ENCODE measurements around the gene IL3RA.
"Not testable (repeated sequence)": the region's sequence is repeated elsewhere in the genome, so short reads cannot be mapped to it uniquely, and the experiment has no call there.

IL3RA gene

DNA sequence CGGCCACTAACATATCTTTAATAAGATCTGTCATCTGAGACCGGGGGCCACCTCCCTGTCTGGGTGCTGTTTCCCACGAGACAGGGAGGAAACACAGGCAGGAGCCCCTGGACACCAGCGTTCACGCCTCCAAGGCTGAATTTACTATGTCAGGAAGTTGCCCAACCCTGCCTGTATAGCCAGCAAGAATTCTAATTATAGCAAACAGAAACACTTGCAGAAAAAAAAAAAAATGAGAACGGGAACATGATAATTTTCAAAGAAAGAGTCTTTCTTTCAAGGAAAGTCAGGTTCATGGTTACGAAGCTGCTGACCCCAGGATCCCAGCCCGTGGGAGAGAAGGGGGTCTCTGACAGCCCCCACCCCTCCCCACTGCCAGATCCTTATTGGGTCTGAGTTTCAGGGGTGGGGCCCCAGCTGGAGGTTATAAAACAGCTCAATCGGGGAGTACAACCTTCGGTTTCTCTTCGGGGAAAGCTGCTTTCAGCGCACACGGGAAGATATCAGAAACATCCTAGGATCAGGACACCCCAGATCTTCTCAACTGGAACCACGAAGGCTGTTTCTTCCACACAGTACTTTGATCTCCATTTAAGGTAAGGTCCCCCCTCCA, at the start of gene IL3RA:
Gene IL3RA, plus strand, starts transcription at position 455 of the 613 bp plus-strand sequence. CDS start 4,981 bp downstream, outside the sequence.
- DNase-seq (ENCODE audit: insufficient read length, low spot score) = no peak
- FAIRE-seq = no peak

DNA sequence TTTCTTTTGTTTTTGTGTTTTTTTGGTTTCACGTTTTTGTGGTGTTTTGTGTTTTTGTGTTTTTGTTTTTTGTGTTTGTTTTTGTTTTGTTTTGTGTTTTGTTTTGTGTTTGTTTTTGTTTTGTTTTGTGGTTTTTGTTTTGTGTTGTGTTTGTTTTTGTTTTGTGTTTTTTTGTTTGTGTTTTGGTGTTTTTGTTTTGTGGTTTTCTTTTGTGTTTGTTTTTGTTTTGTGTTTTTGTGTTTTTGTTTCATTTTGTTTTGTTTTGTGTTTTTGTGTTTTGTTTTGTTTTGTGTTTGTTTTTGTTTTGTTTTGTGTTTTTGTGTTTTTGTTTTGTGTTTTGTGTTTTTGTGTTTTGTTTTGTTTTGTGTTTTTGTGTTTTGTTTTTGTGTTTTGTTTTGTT, 47.0 kb upstream of the IL3RA start:
- FAIRE-seq (no peak), DNase-seq (ENCODE audit: insufficient read length, low spot score) (no peak)

DNA sequence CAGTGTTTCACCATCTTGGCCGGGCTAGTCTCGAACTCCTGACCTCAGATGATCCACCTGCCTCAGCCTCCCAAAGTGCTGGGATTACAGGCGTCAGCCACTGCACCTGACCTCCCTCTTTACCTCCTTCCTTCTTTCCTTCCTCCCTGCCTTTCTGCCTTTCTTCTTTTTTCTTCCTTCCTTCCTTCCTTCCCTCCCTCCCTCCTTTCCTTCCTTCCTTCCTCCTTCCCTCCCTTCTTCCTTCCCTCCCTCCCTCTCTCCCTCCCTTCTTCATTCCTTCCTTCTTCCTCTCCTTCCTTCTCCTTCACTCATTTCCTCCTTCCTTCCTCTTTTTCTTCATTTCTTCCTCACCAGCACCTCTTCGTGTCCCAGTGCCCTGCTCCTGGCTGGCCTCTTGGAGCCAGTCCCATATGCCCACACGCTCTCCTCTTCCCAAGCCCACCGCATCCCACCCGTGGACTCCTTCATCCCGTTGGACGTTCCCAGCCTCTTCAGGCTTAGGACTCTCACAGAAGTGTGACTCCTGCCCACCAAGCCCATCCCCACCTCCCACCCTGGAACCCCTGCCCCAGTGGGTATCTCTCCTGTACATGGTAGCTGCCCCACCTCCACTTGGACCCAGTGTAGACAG, 45.4 kb upstream of the IL3RA start:
- DNase-seq (ENCODE audit: insufficient read length, low spot score) (no peak), FAIRE-seq (no peak)

DNA sequence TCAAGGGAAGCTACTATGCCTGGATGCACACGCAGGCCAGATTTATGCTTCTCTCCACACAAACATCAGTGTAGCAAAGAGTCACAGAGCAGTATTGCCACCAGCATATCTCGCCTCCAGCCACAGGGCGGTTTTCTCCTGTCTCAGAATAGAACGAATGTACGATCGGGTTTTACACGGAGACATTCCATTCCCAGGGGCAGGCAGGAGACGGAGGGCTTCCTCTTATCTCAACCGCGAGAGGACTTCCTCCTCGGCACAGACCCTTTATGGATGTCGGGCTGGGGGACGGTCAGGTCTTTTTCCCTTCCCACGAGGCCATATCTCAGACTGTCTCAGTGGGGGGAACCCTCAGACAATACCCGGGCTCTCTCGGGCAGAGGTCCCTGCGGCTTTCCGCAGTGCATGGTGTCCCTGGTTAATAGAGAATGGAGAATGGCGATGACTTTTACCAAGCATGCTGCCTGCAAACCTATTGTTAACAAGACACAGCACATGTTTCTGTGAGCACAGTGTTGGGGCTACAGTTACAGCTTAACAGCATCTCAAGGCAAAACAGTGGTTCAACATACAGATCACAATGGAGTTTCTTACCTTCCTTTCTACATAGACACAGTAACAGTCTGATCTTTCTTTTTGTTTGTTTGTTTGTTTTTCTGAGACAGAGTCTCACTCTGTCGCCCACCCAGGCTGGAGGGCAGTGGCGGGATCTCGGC, 43.9 kb upstream of the IL3RA start:
- FAIRE-seq = no peak
- DNase-seq (ENCODE audit: insufficient read length, low spot score) = no peak

DNA sequence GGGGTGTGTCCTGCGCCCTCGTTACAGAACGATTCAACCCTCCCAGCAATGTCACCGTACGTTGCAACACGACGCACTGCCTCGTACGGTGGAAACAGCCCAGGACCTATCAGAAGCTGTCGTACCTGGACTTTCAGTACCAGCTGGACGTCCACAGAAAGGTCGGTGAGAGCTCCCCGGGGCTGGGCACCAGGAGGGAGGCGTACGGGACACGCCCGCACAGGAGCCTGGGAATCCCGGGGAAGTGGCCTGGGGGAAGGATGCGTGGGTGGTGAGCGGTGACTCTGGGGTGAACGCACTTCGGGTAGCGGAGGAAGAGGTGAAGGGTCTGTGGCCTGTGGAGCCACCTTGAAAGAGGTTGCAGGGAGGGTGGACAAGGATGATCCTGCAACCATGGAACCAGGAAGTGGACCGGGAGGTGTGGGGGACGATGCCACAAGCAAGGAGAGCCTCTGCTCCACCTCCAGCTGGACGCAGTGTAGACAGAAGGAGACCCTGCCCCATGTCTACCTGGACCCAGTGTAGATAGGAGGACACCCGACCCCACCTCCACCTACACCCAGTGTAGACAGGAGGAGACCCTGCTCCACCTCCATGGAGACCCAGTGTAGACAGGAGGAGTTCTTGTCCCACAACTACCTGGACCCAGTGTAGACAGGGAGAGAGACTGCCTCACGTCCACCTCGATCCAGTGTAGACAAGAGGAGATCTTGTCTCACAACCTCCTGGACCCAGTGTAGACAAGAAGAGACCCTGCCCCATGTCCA, 42.1 kb upstream of the IL3RA start:
- FAIRE-seq = no peak
- no peak for DNase-seq (ENCODE audit: insufficient read length, low spot score)

DNA sequence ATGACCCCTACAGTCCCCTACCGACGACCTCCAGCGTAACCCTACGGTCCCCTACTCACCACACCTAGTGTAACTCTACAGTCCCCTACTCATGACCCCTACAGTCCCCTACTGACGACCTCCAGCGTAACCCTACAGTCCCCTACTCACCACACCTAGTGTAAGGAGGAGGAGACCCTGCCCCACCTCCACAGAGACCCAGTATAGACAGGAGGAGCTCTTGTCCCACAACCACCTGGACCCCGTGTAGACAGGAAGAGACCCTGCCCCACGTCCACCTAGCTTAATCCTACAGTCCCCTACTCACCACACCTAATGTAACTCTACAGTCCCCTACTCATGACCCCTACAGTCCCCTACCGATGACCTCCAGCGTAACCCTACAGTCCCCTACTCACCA, 41.0 kb upstream of the IL3RA start:
- FAIRE-seq (no peak), DNase-seq (ENCODE audit: insufficient read length, low spot score) (no peak)

DNA sequence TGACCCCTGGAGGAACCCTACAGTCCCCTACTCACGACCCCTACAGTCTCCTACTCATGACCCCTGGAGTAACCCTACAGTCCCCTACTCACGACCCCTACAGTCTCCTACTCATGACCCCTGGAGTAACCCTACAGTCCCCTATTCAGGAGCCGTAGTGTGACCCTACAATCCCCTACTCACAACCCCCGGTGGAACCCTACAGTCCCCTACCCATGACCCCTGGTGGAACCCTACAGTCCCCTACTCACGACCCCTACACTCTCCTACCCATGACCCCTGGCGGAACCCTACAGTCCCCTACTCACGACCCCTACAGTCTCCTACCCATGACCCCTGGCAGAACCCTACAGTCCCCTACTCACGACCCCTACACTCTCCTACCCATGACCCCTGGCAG, 39.0 kb upstream of the IL3RA start:
- FAIRE-seq = not testable (repeated sequence)

DNA sequence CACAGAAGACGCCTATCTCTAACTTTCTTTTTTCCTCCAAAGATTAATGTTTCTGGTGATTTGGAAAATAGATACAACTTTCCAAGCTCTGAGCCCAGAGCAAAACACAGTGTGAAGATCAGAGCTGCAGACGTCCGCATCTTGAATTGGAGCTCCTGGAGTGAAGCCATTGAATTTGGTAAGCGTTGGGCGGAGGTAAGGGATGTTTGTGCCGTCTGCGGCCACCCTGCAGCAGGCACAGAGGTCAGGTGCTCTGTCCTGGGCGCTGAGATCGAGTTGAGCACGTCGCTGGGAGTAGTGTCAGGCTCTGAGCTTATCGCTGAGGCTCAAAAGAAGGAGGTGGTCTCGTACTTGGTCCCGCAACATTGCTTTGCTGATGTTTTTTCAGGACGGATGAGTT, 36.1 kb upstream of the IL3RA start:
- DNase-seq (ENCODE audit: insufficient read length, low spot score) (no peak), FAIRE-seq (no peak)

More for the DNA sequence above, 39.0 kb upstream of the IL3RA start:
- not testable (repeated sequence) for DNase-seq (ENCODE audit: insufficient read length, low spot score)

DNA sequence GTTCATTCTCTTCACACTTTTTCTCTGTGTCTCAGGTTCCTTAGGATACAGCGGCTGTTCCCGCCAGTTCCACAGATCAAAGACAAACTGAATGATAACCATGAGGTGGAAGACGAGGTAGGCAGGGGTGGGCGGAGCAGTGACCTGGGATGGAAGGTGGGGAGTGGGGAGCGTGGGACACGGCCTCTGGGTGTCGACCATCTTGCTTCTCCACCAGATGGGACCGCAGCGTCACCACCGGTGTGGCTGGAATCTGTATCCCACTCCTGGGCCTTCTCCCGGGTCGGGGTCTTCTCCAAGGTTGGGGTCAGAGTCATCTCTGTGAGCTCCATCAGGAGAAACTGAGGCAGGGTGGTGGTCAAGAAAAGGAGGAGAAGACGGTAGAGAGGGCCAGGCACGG, 31.2 kb upstream of the IL3RA start:
- no peak for FAIRE-seq
- no peak for DNase-seq (ENCODE audit: insufficient read length, low spot score)

DNA sequence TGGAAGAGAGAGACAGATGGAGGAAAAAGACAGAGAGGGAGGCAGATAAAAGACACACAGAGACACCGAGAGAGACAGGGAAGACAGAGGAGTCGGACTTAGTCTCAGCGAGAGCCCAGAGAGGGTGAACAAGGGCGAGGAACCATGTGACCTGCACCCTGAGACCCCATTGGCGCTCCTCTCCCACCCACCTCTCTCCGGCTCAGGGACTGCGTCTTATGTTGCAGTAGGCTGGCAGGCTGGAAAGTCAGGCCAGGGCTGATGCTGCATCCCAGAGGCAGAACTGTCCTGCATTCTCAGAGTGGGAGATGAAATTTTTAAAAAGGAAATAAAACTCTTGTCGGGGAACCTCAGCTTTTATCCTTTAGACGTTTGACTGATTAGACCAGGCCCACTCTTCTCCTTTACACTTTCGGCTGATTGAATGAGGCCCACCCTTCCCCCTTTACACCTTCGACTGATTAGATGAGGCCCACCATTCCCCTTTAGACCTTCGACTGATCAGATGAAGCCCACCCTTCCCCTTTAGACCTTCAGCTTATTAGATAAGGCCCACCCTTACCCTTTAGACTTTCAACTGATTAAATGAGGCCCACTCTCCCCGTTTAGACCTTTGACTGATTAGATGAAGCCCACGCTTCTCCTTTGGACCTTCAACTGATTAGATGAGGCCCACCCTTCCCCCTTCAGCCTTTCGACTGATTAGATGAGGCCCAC, 29.5 kb upstream of the IL3RA start:
- DNase-seq (ENCODE audit: insufficient read length, low spot score) = no peak
- FAIRE-seq = no peak

DNA sequence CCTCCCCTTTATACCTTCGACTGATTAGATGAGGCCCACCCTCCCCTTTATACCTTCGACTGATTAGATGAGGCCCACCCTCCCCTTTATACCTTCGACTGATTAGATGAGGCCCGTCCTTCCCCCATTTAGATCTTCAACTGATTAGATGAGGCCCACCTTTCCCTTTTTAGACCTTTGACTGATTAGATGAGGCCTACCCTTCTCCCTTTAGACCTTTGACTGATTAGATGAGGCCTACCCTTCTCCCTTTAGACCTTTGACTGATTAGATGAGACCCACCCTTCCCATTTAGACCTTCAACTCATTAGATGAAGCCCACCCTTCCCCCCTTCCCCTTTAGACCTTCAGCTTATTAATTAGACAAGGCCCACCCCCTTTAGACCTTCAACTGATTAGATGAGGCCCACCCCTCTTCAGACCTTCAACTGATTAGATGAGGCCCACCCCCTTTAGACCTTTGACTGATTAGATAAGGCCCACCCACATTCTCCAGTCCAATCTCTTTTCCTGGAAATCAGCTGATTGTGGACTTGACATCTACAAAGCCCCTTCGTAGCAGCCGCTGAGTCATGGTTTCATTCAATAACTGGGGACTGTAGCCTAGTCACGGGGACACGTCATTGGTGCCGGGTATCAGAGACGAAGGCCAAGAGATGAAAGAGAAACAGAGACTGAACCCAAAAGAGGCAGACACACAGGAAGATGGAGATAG, 28.8 kb upstream of the IL3RA start:
- no peak for FAIRE-seq

DNA sequence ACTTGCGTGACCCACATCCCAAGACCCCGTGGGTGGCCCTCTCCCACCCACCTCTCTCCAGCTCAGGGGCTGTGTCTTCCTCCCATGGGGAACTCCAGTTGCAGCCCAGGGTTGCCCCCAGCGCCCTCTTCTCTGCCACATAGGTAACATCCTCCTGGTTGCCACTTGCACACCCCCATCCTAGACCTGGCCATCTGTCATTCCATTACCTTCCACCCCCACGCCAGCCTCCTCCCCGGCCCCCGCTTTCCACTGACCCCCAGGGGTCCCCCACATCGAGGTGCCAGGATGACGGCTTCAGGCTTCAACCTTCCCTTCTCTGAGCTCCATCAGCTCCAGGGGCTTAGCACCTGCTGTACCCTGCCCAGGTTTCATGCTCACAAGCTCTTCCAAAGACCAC, 28.1 kb upstream of the IL3RA start:
- DNase-seq (ENCODE audit: insufficient read length, low spot score) (no peak), FAIRE-seq (no peak)

More for the DNA sequence above, 28.8 kb upstream of the IL3RA start:
- DNase-seq (ENCODE audit: insufficient read length, low spot score) = no peak

DNA sequence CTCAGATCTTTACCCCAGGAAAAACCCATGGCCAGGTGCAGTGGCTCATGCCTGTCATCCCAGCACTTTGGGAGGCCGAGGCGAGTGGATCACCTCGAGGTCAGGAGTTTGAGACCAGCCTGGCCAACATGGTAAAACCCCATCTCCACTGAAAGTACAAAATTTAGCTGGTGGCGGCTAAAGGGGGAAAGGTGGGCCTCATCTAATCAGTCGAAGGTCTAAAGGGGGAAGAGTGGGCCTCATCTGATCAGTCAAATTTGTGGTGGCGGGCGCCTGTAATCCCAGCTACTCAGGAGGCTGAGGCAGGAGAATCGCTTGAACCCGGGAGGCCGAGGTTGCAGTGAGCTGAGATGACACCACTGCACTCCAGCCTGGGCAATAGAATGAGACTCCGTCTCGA, 27.7 kb upstream of the IL3RA start:
- FAIRE-seq; DNase-seq (ENCODE audit: insufficient read length, low spot score): not testable (repeated sequence)

DNA sequence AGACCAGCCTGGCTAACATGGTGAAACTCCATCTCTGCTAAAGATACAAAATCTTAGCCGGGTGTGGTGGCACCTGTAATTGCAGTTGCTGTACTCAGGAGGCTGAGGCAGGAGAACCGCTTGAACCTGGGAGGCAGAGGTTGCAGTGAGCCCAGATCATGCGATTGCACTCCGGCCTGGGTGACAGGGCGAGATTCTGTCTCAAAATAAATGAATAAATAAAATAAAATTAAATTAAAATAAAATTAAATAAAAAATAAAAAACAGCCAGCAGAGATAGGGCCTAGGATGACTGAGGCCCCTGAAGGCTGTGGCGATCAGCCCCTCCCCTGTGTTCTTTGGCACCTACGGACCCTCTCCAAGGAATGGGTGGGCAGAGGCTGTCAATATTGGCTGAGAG, 22.8 kb upstream of the IL3RA start:
- DNase-seq (ENCODE audit: insufficient read length, low spot score) = no peak
- FAIRE-seq = no peak

DNA sequence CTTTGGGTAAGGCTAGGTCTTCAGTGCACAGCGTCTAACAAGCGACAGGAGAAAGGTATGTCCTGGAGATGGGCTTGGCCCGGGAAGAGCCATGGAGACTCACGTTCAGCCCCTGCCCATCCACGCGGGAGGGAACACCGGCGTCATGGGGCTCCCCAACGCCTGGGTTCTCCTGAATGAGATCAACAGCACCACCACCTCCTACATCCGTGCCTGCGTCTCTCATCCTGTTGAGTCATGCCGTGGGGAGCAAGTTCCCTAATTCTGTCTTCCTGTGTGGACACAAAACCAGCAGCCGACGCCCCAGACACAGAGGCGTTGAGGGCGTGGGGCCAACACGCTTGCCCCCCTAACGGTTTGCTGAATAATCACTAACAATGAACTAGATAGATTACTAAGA, 20.1 kb upstream of the IL3RA start:
- DNase-seq (ENCODE audit: insufficient read length, low spot score) (no peak), FAIRE-seq (no peak)

DNA sequence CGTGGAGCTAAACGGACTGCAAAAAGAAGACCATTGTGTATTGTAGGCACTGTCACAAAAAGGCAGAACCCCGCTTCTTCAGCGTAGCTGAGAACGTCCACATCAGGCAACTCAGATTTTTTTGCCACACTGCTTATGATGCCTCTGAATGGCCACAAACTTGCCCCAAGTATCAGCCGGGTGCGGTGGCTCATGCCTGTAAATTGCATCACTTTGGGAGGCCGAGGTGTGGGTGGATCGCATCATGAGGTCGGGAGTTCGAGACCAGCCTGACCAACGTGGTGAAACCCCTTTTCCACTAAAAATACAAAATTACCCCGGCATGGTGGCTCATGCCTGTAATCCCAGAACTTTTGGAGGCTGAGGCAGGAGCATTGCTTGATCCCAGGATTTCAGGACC, 14.9 kb upstream of the IL3RA start:
- no peak for FAIRE-seq
- no peak for DNase-seq (ENCODE audit: insufficient read length, low spot score)

DNA sequence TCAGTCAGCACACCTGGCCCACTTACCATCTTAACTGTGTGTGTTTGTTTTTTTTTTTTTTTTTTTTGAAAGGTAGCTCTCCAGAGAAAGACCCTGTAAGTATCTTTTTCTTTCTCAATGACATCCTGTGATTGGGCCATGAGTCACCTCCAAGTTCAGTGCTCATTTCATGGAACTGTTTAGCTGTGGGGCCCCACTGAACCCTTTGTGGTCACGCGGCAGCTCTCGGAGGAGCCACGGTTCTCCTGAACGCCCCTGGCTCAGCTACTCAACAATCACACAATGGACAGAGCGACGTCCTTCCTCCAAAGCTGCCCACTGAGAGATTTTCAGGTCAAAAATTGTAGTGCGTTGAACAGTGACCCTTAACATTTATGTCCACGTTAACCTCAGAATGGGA, 14.2 kb upstream of the IL3RA start:
- no peak for FAIRE-seq
- DNase-seq (ENCODE audit: insufficient read length, low spot score) = no peak

DNA sequence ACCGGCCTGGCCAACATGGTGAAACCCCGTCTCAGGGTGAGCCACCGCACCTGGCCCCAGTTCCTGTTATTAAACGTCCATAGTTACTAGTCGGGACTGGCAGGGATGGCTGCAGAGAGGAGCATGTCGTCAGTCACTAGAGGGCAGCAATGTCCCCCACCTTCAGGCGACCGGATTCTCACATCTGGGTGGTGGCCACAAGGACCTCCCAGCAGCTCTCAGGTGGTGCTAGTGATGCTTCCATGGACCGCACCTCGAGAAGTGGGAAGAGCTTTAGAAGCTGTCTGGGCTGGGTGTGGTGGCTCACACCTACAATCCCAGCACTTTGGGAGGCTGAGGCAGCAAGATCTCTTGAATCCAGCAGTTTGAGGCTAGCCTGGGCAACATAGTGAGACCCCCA, 13.3 kb upstream of the IL3RA start:
- DNase-seq (ENCODE audit: insufficient read length, low spot score) (no peak), FAIRE-seq (peak; percentile 33)

DNA sequence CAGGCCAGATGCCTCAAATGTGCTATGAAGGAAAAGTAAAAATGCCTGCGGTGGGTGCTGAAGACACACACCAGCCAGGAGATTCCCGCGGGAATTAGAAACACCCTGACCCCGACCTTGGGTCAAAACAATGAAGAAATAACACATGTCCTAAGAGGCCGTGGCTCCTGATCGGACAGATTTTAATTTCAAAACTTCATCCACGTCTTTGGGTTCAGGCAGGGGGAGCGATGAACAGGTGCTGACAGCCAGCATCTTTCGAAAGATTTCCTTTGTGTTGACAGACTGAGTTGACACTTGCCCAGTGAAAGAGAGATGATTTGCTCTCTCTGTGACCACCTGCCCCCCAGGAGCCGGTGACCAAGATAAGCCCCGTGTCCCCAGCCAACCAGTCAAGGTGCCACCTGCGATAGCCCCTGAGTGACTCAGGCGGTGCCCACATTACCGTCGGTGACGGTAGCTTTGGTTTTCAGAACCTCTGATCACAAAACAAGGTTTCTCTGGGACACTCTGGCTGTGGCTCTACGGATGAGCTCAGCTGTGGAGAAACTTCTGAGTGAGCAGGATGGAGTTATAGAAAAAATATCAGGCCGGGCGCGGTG, 11.0 kb upstream of the IL3RA start:
- peak; percentile 44 for FAIRE-seq
- DNase-seq (ENCODE audit: insufficient read length, low spot score) = no peak
